Stomach (tissue), 4 donors: ENCODE results near the gene CTU1.

ENCODE experiments used
- POLR2A ChIP-seq, 4 donors: fragments of 450-650 bp; IDR thresholded peaks; one replicate each; pipeline ENCODE4 v1.6.1; 2016; ENCODE audit warnings: antibody characterized with exemption in 4 of 4, control low read depth in 2 of 4, mild to moderate bottlenecking in 1 of 4, moderate library complexity in 1 of 4
- POLR2AphosphoS5 ChIP-seq, 3 donors: sonication (generic); formaldehyde crosslinking; IDR thresholded peaks; one replicate each; pipeline ENCODE4 v1.6.1; 2016; ENCODE audit warnings: antibody characterized with exemption in 3 of 3

DNA sequence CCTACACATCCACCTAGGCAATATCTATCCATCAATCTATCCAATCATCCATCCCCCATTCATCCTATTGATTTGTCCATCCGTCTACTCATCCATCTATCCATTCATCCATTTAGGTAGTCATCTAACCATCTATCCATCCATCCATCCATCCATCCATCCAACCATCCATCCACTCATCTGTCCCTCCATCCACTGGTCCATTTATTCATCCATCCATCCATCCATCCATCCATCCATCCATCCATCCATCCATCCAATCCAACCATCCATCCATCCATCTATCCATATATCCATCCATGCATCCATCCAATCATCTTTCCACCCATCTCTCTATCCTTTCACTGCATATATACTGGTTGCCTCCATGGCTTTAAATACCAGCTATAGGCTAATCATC is 47.2 kb downstream of the CTU1 start:
- TF ChIP-seq POLR2A (IDR thresholded peaks at IDR 0.05) (no peak), POLR2AphosphoS5 (IDR thresholded peaks at IDR 0.05) (no peak)
